SU-DHL-6 (cell line): ENCODE results near the gene PIGX.
"Not testable (repeated sequence)": the region's sequence is repeated elsewhere in the genome, so short reads cannot be mapped to it uniquely, and the experiment has no call there.

Source experiments
- H2AFZ ChIP-seq: fragments of 200-600 bp; sonication (generic); 2 replicates; pipeline ENCODE4 v1.6.1; 2014; ENCODE audit warnings: low read depth, mild to moderate bottlenecking, moderate library complexity, mixed read lengths, antibody characterized with exemption, low read length; ENCODE audit not compliant: severe bottlenecking
- H3F3A ChIP-seq: fragments of 200-600 bp; shearing (Covaris generic); 2 replicates; pipeline ENCODE4 v1.6.0; 2016; ENCODE audit warnings: antibody characterized with exemption, mild to moderate bottlenecking; ENCODE audit not compliant: insufficient read depth
- H3K27ac ChIP-seq: fragments of 200-600 bp; sonication (generic); 2 replicates; pipeline ENCODE4 v1.5.1; 2016; ENCODE audit warnings: low read depth, mild to moderate bottlenecking, low read length, moderate library complexity, mixed read lengths
- H3K27me3 ChIP-seq: fragments of 200-600 bp; sonication (generic), shearing (Covaris generic); 2 replicates; pipeline ENCODE4 v1.6.0; 2014; ENCODE audit warnings: mild to moderate bottlenecking, low read length
- H3K36me3 ChIP-seq: fragments of 200-600 bp; sonication (generic); 2 replicates; pipeline ENCODE4 v1.6.1; 2014; ENCODE audit warnings: mild to moderate bottlenecking, low read length, mixed read lengths
- H3K4me2 ChIP-seq: fragments of 300-600, 200-600 bp; shearing (Covaris generic), sonication (generic); 2 replicates; pipeline ENCODE4 v1.6.0; 2014; ENCODE audit warnings: low read length, low read depth, mild to moderate bottlenecking; ENCODE audit not compliant: poor library complexity, severe bottlenecking
- H3K4me3 ChIP-seq: fragments of 200-600 bp; sonication (generic); 2 replicates; pipeline ENCODE4 v1.5.1; 2014; ENCODE audit warnings: antibody characterized with exemption, low read length, mild to moderate bottlenecking, mixed read lengths; ENCODE audit not compliant: insufficient read depth, poor library complexity, severe bottlenecking
- H3K79me2 ChIP-seq: fragments of 200-600 bp; sonication (generic); 2 replicates; pipeline ENCODE4 v1.6.1; 2014; ENCODE audit warnings: mild to moderate bottlenecking, low read length, moderate library complexity; ENCODE audit not compliant: insufficient read depth
- H3K9ac ChIP-seq: fragments of 200-600 bp; sonication (generic); 2 replicates; pipeline ENCODE4 v1.7.0; 2014; ENCODE audit warnings: mild to moderate bottlenecking, low read length
- H3K9me2 ChIP-seq: fragments of 200-600 bp; sonication (generic); replicated peaks from 2 replicates; pipeline ENCODE4 v1.6.1; 2014; ENCODE audit warnings: low read length; ENCODE audit not compliant: insufficient read depth
- H3K9me3 ChIP-seq: fragments of 200-600 bp; sonication (generic); 2 replicates; pipeline ENCODE4 v1.6.1; 2014; ENCODE audit warnings: low read length, mixed read lengths; ENCODE audit not compliant: insufficient read depth
- H4K20me1 ChIP-seq: fragments of 200-600 bp; sonication (generic); 2 replicates; pipeline ENCODE4 v1.6.1; 2014; ENCODE audit warnings: low read depth, mild to moderate bottlenecking, antibody characterized with exemption, low read length, moderate library complexity, mixed read lengths
- EZH2phosphoT487 ChIP-seq: fragments of 200-600 bp; sonication (generic), shearing (Covaris generic); conservative IDR thresholded peaks from 2 replicates; pipeline ENCODE4 v1.6.1; 2018; ENCODE audit warnings: mild to moderate bottlenecking, antibody characterized with exemption, low read length, moderate library complexity, mixed read lengths
- TF ChIP-seq, protein P1 (sequence below): fragments of 200-600 bp; sonication (generic); IDR thresholded peaks from one replicate; pipeline ENCODE4 v1.5.1; 2017; ENCODE audit warnings: antibody characterized with exemption, mild to moderate bottlenecking, low read length, moderate library complexity; ENCODE audit not compliant: insufficient read depth, poor library complexity, severe bottlenecking

The PIGX gene

DNA sequence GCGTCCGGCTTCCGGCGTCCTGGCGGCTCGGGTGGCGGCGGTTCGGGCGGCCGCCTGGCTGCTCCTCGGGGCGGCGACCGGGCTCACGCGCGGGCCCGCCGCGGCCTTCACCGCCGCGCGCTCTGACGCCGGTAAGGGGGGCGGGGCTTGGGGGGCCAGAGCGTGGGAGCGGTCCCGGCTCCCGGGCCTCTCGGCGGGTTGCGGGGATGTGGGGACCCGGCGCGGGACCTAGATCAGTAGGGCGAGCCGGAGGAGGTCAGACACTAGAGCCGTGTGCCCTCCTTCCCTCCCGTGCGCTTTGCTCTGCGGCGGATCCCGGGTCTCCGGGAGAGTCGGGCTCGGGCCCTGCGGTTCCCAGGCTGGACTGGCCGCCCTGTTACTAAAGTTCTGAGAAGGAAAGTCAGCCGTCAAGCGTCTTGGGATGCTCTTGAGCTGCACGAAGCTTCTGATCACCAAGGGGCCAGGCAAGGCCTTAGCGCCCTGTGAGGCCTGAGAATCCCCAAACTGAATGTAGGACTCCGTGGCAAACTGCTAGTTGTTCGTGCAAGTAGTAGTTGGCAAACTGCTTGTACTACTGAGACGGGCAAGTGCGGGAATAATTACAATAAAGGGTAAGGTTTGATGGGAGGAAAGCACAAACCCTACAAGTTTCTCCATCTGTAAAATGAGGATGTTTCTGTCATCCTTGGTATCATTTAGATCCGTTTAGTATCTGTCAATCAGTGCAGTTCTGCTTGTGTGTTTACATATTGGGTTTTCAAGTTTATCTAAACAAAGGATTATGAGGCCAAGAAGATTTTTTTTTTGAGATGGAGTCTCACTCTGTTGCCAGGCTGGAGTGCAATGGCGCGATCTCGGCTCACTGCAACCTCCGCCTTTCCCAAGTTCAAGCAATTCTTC, 587 bp downstream of the PIGX start:
- H3K27ac ChIP-seq: peak overlapping the region; percentile 33
- no peak for TF ChIP-seq EZH2phosphoT487
- TF ChIP-seq, protein P1, sequence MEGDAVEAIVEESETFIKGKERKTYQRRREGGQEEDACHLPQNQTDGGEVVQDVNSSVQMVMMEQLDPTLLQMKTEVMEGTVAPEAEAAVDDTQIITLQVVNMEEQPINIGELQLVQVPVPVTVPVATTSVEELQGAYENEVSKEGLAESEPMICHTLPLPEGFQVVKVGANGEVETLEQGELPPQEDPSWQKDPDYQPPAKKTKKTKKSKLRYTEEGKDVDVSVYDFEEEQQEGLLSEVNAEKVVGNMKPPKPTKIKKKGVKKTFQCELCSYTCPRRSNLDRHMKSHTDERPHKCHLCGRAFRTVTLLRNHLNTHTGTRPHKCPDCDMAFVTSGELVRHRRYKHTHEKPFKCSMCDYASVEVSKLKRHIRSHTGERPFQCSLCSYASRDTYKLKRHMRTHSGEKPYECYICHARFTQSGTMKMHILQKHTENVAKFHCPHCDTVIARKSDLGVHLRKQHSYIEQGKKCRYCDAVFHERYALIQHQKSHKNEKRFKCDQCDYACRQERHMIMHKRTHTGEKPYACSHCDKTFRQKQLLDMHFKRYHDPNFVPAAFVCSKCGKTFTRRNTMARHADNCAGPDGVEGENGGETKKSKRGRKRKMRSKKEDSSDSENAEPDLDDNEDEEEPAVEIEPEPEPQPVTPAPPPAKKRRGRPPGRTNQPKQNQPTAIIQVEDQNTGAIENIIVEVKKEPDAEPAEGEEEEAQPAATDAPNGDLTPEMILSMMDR: no peak

DNA sequence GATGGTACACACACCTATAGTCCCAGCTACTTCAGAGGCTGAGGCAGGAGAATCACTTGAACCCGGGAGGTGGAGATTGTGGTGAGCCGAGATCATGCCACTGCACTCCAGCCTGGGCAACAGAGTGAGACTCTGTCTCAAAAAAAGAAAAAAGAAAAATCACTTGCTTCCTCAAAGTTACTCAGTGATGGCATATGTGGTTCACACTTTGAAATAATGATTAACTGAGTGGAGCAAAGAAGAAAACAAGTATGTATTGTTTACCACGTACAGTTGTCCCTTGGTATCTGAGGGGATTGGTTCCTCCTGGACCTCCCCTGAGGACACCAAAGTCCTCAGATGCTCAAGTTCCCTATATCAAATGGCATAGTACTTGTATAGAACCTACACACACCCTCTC, 5.0 kb downstream of the PIGX start:
- not testable (repeated sequence) for H3K9ac ChIP-seq, H3K79me2 ChIP-seq, H3K4me2 ChIP-seq

More for the DNA sequence above, 587 bp downstream of the PIGX start:
- H3K4me3 ChIP-seq: peak overlapping the region; percentile 63
- H3K27me3 ChIP-seq: no peaks in the 10 kb centered on the region
- H3F3A ChIP-seq: peaks cover 4% of the 10 kb centered on the region; the same call in 1 of the 2 replicates
- no peaks in the 10 kb centered on the region for H3K9me2 ChIP-seq
- H3K36me3 ChIP-seq: no peaks in the 10 kb centered on the region
- H3K4me2 ChIP-seq: peak overlapping the region; percentile 59
- H2AFZ ChIP-seq: peak overlapping the region; percentile 88
- H3K79me2 ChIP-seq: no peaks in the 10 kb centered on the region; the same call in 1 of the 2 replicates
- peak overlapping the region; percentile 94 for H3K9ac ChIP-seq
- no peaks in the 10 kb centered on the region for H4K20me1 ChIP-seq
- H3K9me3 ChIP-seq: no peaks in the 10 kb centered on the region

DNA sequence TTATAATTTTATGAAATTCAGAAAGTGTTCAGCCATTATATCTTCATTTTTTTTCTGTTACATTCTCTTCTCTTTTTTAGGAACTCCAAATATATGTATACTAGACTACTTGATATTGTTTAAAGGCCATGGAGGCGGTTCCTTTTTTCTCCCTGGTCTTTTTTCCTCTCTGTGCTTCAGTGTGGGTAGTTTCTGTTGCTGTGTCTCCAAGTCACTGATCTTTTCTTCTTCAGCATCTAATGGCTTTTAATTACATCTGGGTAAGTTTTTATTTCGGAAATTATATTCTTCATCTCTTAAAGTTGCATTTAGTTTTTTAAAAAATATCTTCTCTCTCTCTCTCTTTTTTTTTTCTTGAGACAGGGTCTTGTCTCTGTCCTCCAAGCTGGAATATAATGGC, 8.9 kb downstream of the PIGX start:
- Histone ChIP-seq H3K79me2 (no peaks in the 10 kb centered on the region), H3K9me3 (no peaks in the 10 kb centered on the region), H3K9me2 (no peaks in the 10 kb centered on the region), H3K27me3 (no peaks in the 10 kb centered on the region), H2AFZ (no peak overlapping the region), H3K9ac (no peak overlapping the region), H4K20me1 (no peaks in the 10 kb centered on the region), H3K4me3 (no peak overlapping the region), H3K36me3 (peaks cover 25% of the 10 kb centered on the region; the same call in 1 of the 2 replicates), H3K4me2 (no peak overlapping the region), H3F3A (peaks cover 7% of the 10 kb centered on the region; the same call in 1 of the 2 replicates), H3K27ac (no peak overlapping the region)
- TF ChIP-seq, protein P1: no peak
- no peak for TF ChIP-seq EZH2phosphoT487

More for the DNA sequence above, 5.0 kb downstream of the PIGX start:
- H3K9me3 ChIP-seq, H3K4me3 ChIP-seq, H3K27ac ChIP-seq, H4K20me1 ChIP-seq, H3K9me2 ChIP-seq, H2AFZ ChIP-seq, H3K27me3 ChIP-seq: not testable (repeated sequence)
- Histone ChIP-seq H3K36me3 (peaks cover 18% of the 10 kb centered on the region; the same call in 1 of the 2 replicates), H3F3A (peaks cover 11% of the 10 kb centered on the region; the same call in 1 of the 2 replicates)
